ENCODE data around the gene IL1R2. TPM values are rescaled to one million over a fixed set of nuclear protein-coding genes. Genes with fewer than 3 reads are reported as not detected.

The IL1R2 gene
- total RNA-seq, 1 experiment from 2014 or later, result not detected

DNA sequence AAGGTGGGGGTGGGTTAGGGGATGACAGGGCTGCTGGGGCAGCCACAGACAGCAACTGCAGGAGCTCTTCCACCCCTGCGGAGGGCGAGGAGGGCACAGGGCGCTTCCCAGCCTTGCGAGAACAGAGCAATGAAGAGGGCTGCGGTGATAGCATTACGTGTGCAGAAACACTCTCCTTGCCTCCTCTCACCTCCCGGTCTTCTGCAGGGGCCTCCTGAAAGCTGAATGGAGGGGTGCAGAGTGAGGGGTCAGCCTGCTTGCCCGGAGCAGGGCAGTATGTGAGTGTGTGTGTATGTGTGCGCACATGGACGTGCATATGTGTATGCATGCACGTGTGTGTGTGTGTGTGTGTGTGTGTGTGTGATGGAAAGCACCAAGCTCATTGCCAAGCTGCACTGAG lies 29.5 kb upstream of the IL1R2 start:
- H3K27ac ChIP-seq, result no peak overlapping the region

DNA sequence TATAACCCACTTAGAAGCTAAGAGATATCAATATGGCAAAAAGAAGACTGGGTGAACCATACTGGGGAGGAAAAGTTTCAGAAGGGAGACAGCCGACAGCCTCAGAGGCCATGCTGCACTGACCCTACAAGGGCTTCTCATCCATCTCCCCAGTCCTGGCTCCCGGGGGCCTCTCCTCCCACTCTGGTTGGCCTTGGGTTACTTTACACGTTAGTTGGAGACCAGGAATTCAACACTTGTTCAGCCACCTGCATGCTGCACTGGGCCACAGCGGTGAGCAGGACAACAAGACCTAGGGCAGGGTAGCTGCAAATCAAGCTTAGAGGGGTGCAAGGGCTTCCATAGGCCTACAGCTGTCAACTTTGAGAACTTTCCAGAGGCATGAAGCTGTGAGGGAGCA lies 28.6 kb upstream of the IL1R2 start:
- no peaks in the 10 kb centered on the region for H3K36me3 ChIP-seq
- H3K4me3 ChIP-seq, result no peak overlapping the region
- no peak overlapping the region for H3K27ac ChIP-seq
- no peak for DNase-seq (ENCODE audit: low read depth in 1 of 2, low spot score in 2 of 2)
- no peaks in the 10 kb centered on the region for H3K9me3 ChIP-seq (replicated peaks)
- H3K4me1 ChIP-seq (replicated peaks), result peaks cover 15% of the 10 kb centered on the region
- H3K27me3 ChIP-seq (replicated peaks), result no peaks in the 10 kb centered on the region

More for the DNA sequence above, 29.5 kb upstream of the IL1R2 start:
- Histone ChIP-seq H3K27me3 (replicated peaks) (no peaks in the 10 kb centered on the region), H3K36me3 (no peaks in the 10 kb centered on the region), H3K9me3 (replicated peaks) (no peaks in the 10 kb centered on the region), H3K4me1 (replicated peaks) (peaks cover 15% of the 10 kb centered on the region), H3K4me3 (no peak overlapping the region)
- DNase-seq (ENCODE audit: low read depth in 1 of 2, low spot score in 2 of 2), result no peak

DNA sequence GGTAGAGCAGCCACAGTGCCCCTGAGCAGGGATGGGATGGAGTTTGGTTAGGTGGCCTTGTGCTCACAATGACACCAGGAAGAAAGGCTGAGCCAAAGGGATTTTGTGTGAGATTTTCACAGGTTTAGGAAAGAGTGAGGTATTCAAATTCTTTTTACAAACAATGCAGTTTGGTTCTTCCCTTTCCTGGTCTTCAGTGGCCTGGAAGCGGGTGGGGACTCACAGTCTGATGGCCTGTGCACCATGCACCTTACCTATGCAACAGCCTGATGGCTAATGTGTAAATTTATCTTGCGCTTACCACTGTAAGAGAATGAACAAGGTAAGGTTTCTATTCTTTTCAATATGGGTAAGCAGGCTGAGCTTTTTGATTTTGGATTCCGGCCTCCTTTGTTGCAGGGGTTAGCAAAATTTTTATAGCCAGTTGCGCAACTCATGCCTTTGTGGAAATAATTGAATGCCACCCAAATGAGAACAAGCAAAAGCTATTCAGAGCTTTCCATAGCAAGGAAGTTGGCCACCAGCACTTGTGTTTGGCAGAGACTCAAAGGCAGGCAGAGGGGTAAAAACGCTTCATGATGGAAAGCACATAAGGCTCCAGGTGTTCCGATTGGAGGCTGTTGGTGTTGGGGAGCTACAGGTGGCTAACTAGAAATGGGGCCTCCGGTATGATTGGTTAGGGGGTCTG lies 23.8 kb upstream of the IL1R2 start:
- H3K27me3 ChIP-seq (replicated peaks), result no peaks in the 10 kb centered on the region
- H3K36me3 ChIP-seq, result no peaks in the 10 kb centered on the region
- H3K9me3 ChIP-seq (replicated peaks), result 0 out of 2 replicates have a peak, but pooled peaks cover 2% of the 10 kb centered on the region
- DNase-seq (ENCODE audit: low read depth in 1 of 2, low spot score in 2 of 2), result no peak
- no peak overlapping the region for H3K27ac ChIP-seq
- peaks cover 21% of the 10 kb centered on the region for H3K4me1 ChIP-seq (replicated peaks)
- H3K4me3 ChIP-seq, result no peak overlapping the region

- Histone ChIP-seq H3K9me3 (replicated peaks) (0 out of 2 replicates have a peak, but pooled peaks cover 2% of the 10 kb centered on the region), H3K4me1 (replicated peaks) (peaks cover 38% of the 10 kb centered on the region), H3K27ac (no peak overlapping the region), H3K27me3 (replicated peaks) (no peaks in the 10 kb centered on the region), H3K4me3 (no peak overlapping the region), H3K36me3 (no peaks in the 10 kb centered on the region)
- DNase-seq (ENCODE audit: low read depth in 1 of 2, low spot score in 2 of 2), result no peak
These were observed 22.0 kb upstream of the IL1R2 start for GRCh38 chr2:101969723-101970122.

DNA sequence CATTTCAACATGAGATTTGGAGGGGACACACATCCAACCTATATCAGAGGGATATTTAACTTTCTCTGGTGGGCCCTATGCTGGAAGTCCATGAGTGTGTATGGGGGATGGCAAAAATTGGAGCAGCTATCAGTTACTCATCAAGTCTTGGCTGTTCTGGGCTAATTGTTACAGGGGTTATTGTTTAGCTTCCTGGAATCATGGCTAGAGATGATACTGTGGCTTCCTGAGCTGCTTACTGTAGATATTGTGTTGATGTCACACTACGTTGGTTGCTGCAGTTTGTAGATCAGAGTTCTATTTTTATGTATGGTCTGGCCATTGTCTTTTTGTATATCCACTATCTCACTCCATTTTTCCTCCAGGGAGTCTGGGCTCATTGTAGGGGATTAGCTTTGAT lies 20.9 kb upstream of the IL1R2 start:
- no peak overlapping the region for H3K4me3 ChIP-seq
- 0 out of 2 replicates have a peak, but pooled peaks cover 2% of the 10 kb centered on the region for H3K9me3 ChIP-seq (replicated peaks)
- no peaks in the 10 kb centered on the region for H3K27me3 ChIP-seq (replicated peaks)
- DNase-seq (ENCODE audit: low read depth in 1 of 2, low spot score in 2 of 2), result no peak
- no peaks in the 10 kb centered on the region for H3K36me3 ChIP-seq
- H3K27ac ChIP-seq, result no peak overlapping the region
- H3K4me1 ChIP-seq (replicated peaks), result peaks cover 49% of the 10 kb centered on the region

DNA sequence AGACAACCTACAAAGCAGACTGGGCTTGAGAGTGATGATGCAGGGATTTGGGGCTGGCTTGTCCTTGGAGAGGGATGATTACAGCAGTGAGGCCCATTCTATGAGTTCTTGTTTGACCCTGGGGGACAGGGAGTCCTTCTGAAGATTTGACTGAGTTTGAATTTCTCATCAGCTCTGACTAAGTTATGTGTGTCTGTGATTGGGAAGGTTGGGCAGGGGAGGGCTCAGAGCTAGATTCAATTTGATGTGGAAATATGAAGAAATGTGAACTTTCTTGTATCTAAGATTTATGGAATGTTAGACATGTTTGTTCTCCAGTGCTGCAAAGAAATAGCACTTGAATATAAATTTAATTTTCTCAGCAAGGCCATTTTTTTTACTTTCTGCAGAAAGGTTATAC lies 19.9 kb upstream of the IL1R2 start:
- Histone ChIP-seq H3K4me1 (replicated peaks) (peaks cover 55% of the 10 kb centered on the region), H3K9me3 (replicated peaks) (0 out of 2 replicates have a peak, but pooled peaks cover 2% of the 10 kb centered on the region), H3K27me3 (replicated peaks) (no peaks in the 10 kb centered on the region), H3K4me3 (no peak overlapping the region), H3K27ac (peak overlapping the region; percentile 62; the same call in 1 of the 2 replicates), H3K36me3 (no peaks in the 10 kb centered on the region)
- DNase-seq (ENCODE audit: low read depth in 1 of 2, low spot score in 2 of 2), result no peak

GRCh38 chr2:101972621-101973434 lies 18.9 kb upstream of the IL1R2 start:
- Histone ChIP-seq H3K27me3 (replicated peaks) (no peaks in the 10 kb centered on the region), H3K4me3 (no peak overlapping the region), H3K4me1 (replicated peaks) (peaks cover 57% of the 10 kb centered on the region), H3K36me3 (no peaks in the 10 kb centered on the region), H3K9me3 (replicated peaks) (0 out of 2 replicates have a peak, but pooled peaks cover 2% of the 10 kb centered on the region), H3K27ac (peak overlapping the region; percentile 68)
- peak; percentile 88 to 91 for DNase-seq (ENCODE audit: low read depth in 1 of 2, low spot score in 2 of 2)

DNA sequence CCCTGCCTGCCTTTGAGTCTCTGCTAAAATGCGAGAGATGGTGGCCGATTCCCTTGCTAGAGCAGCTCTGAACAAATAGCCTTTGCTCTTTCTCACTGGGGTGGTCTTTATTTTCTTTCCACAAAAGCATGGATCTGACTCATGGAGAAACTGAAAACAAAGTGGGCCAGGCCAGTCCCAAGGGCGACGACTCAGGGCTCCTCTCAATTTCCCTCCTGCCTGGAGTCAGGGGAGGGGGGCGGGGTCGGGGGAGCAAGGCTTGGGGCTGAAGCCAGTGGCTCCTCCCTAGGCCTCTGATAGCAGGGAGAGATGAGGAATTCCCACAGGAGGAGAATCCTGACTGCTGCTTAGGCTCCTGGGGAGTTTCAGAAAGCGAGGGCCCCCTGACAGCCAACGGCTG lies 17.1 kb upstream of the IL1R2 start:
- peaks cover 49% of the 10 kb centered on the region for H3K4me1 ChIP-seq (replicated peaks)
- no peak overlapping the region for H3K4me3 ChIP-seq
- no peaks in the 10 kb centered on the region for H3K36me3 ChIP-seq
- H3K27me3 ChIP-seq (replicated peaks), result no peaks in the 10 kb centered on the region
- peak overlapping the region; percentile 68 for H3K27ac ChIP-seq
- peak; percentile 84 to 91 for DNase-seq (ENCODE audit: low read depth in 1 of 2, low spot score in 2 of 2)
- 0 out of 2 replicates have a peak, but pooled peaks cover 2% of the 10 kb centered on the region for H3K9me3 ChIP-seq (replicated peaks)

DNA sequence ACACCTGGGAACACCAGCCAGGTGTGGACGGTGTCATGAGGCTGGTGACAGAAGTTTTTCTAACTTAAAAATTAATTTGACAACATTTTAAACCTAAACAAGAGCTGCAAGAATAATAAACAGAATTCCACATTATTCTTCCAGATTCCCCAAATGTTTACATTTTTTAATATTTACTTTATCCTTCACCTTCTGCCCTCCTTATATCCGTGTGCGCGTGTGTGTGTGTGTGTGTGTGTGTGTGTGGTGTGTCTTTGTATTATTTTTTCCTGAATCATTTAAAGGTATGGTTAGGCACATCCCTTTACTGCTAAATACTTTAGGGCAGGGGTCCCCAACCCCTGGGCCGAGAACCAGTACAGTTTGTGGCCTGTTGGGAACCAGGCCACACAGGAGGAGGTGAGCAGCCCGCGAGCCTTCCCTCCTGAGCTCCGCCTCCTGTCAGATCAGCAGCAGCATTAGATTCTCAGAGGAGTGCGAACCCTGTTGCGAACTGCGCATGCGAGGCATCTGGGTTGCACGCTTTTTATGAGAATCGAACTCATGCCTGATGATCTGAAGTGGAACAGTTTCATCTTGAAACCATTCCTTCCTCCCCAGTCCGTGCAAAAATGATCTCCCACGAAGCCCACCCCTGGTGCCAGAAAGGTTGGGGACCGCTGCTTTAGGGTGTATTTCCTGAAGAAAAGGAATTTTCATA lies 16.4 kb upstream of the IL1R2 start:
- H3K27ac ChIP-seq, result peak overlapping the region; percentile 64

DNA sequence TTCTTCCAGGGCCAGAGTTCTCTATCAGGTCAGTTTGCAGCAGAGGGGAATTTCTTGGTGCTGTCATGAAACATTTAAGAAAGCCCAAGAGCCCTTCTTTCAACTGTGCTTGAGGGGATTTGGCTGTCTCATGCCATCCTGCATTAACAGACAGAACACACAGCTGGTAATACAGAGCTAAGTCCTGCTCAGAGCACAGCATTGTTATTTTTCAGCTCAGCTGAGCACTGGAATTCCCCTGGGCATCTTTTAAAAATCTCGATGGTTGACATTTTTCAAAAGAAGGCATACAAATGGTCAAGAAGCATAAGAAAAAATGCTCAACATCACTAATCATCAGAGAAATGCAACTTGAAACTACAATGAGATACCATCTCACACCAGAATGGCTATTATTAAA lies 14.9 kb upstream of the IL1R2 start:
- no peaks in the 10 kb centered on the region for H3K9me3 ChIP-seq (replicated peaks)
- peak in 1 of 2 experiments; percentile 18 for DNase-seq (ENCODE audit: low read depth in 1 of 2, low spot score in 2 of 2)

More for the DNA sequence above, 16.4 kb upstream of the IL1R2 start:
- DNase-seq (ENCODE audit: low read depth in 1 of 2, low spot score in 2 of 2), result peak in 1 of 2 experiments; percentile 62
- Histone ChIP-seq H3K4me3 (no peak overlapping the region), H3K4me1 (replicated peaks) (peaks cover 49% of the 10 kb centered on the region), H3K9me3 (replicated peaks) (0 out of 2 replicates have a peak, but pooled peaks cover 2% of the 10 kb centered on the region), H3K27me3 (replicated peaks) (no peaks in the 10 kb centered on the region), H3K36me3 (no peaks in the 10 kb centered on the region)

GRCh38 chr2:101980368-101980767 lies 11.4 kb upstream of the IL1R2 start:
- no peaks in the 10 kb centered on the region for H3K36me3 ChIP-seq
- H3K9me3 ChIP-seq (replicated peaks), result no peaks in the 10 kb centered on the region
- no peaks in the 10 kb centered on the region for H3K27me3 ChIP-seq (replicated peaks)
- no peak overlapping the region for H3K4me3 ChIP-seq
- H3K27ac ChIP-seq, result no peak overlapping the region
- peaks cover 20% of the 10 kb centered on the region for H3K4me1 ChIP-seq (replicated peaks)
- no peak for DNase-seq (ENCODE audit: low read depth in 1 of 2, low spot score in 2 of 2)

More for the DNA sequence above, 14.9 kb upstream of the IL1R2 start:
- Histone ChIP-seq H3K4me3 (no peak overlapping the region), H3K27ac (no peak overlapping the region), H3K4me1 (replicated peaks) (peaks cover 49% of the 10 kb centered on the region), H3K27me3 (replicated peaks) (no peaks in the 10 kb centered on the region), H3K36me3 (no peaks in the 10 kb centered on the region)

- H3K4me1 ChIP-seq (replicated peaks), result peaks cover 16% of the 10 kb centered on the region
- DNase-seq (ENCODE audit: low read depth in 1 of 2, low spot score in 2 of 2), result no peak
- H3K27ac ChIP-seq, result no peak overlapping the region
- H3K9me3 ChIP-seq (replicated peaks), result no peaks in the 10 kb centered on the region
- H3K27me3 ChIP-seq (replicated peaks), result no peaks in the 10 kb centered on the region
- no peak overlapping the region for H3K4me3 ChIP-seq
- no peaks in the 10 kb centered on the region for H3K36me3 ChIP-seq
These were observed 10.7 kb upstream of the IL1R2 start for GRCh38 chr2:101981066-101981465.

DNA sequence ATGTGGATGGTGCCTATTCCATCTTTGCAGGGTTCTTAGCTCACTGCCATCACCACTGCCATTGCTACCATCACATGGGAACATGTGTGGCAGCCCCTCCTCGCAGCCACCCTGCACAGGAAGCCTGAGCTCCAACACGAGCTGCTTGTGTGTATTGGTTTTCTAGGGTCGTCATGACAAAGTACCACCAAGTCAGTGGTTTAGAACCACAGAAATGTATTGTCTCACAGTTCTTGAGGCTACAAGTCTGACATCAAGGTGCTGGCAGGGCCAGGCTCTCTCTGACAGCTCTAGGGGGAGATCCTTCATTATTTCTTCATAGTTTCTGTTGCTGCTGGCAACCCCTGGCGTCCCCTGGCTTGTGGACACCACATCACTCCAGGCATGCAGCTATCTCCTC lies 10.3 kb upstream of the IL1R2 start:
- Histone ChIP-seq H3K4me3 (no peak overlapping the region), H3K36me3 (no peaks in the 10 kb centered on the region), H3K4me1 (replicated peaks) (peaks cover 13% of the 10 kb centered on the region), H3K27me3 (replicated peaks) (no peaks in the 10 kb centered on the region), H3K9me3 (replicated peaks) (no peaks in the 10 kb centered on the region), H3K27ac (no peak overlapping the region)
- no peak for DNase-seq (ENCODE audit: low read depth in 1 of 2, low spot score in 2 of 2)
